Measurements from ENCODE around the gene RHOV. TPM values are rescaled to one million over a fixed set of nuclear protein-coding genes. Genes with fewer than 3 reads are reported as not detected.

RHOV gene
- total RNA-seq, 1 experiment from 2014 or later: 1.4 TPM

DNA sequence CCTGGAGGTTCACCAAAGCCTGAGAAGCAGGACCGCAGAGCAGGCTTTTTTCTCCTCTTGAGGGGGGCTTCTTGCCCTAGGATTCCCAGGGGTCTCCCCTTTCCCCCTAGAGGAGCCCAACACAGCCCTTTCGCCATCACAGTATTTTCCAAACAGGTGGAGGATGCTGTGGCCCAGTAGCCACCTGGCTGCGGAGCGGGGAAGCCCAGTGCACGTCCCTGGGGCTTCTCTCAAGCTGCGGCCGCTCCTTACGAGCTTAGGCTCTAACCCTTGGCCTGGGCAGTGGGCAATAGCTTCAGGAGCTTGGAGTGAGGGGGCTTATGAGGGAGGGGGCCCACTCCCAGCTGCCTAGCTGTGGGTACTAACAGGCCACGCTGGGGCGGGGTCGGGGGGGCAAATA lies 43.6 kb upstream of the RHOV start:
- H3K9me2 ChIP-seq (ENCODE audit: insufficient read depth): no peaks in the 10 kb centered on the region
- TF ChIP-seq EZH2 (IDR thresholded peaks at IDR 0.05; ENCODE audit: low read depth): no peak
- TF ChIP-seq, protein P1, sequence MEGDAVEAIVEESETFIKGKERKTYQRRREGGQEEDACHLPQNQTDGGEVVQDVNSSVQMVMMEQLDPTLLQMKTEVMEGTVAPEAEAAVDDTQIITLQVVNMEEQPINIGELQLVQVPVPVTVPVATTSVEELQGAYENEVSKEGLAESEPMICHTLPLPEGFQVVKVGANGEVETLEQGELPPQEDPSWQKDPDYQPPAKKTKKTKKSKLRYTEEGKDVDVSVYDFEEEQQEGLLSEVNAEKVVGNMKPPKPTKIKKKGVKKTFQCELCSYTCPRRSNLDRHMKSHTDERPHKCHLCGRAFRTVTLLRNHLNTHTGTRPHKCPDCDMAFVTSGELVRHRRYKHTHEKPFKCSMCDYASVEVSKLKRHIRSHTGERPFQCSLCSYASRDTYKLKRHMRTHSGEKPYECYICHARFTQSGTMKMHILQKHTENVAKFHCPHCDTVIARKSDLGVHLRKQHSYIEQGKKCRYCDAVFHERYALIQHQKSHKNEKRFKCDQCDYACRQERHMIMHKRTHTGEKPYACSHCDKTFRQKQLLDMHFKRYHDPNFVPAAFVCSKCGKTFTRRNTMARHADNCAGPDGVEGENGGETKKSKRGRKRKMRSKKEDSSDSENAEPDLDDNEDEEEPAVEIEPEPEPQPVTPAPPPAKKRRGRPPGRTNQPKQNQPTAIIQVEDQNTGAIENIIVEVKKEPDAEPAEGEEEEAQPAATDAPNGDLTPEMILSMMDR (conservative IDR thresholded peaks at IDR 0.05): no peak
- H3K36me3 ChIP-seq (ENCODE audit: low read depth): no peaks in the 10 kb centered on the region
- H3K4me2 ChIP-seq: no peak overlapping the region
- no peaks in the 10 kb centered on the region for H3K4me1 ChIP-seq (replicated peaks; ENCODE audit: insufficient read depth)
- H3K27ac ChIP-seq: no peak overlapping the region
- intact Hi-C loops (cut with micrococcal nuclease; ENCODE audit: unreplicated experiment): no loop called here
- H3K9me3 ChIP-seq (ENCODE audit: insufficient read depth, low read depth): no peaks in the 10 kb centered on the region
- no TSS peak for BruUV-seq (replicated peaks)
- H3F3A ChIP-seq (ENCODE audit: insufficient read depth, low read depth): no peaks in the 10 kb centered on the region
- DNase-seq: no peak
- H3K79me2 ChIP-seq (ENCODE audit: low read depth): no peaks in the 10 kb centered on the region
- POLR2A ChIA-PET (ENCODE audit: unreplicated experiment): no interaction called here
- H4K20me1 ChIP-seq (ENCODE audit: insufficient read depth): no peaks in the 10 kb centered on the region
- H3K27me3 ChIP-seq (ENCODE audit: insufficient read depth, low read depth): no peaks in the 10 kb centered on the region
- CTCF ChIA-PET: interaction anchor here (0.6 to 0.7 kb wide), 2 partner anchors 10 to 59 kb away, joined by 3 to 12 read pairs; no protein-coding TSS in a partner anchor
- no peak overlapping the region for H2AFZ ChIP-seq
- no peak overlapping the region for H3K4me3 ChIP-seq

DNA sequence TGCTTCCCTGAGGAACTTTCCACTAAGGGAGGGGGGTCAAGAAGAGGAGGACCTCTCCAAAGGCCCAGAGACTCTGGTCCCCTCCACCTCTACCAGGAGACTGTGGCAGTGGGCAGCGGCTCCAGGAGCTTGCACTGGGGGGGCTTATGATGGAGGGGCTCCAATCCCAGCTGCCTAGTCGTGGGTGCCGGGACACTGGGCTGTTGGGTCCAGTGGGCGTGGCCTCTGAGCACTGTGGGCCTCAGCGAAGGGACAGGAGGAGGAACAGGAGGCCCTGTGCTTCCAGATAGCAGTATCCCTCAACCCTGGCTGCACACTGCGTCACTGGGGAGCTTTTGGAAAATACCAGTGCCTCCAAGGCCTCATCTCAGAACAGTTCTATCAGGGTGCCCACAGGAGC lies 41.6 kb upstream of the RHOV start:
- no TSS peak for BruUV-seq (replicated peaks)
- ChIA-PET CTCF (interaction anchor here (0.8 kb wide), 1 partner anchor 48 kb away, joined by 3 read pairs; no protein-coding TSS in a partner anchor), POLR2A (ENCODE audit: unreplicated experiment) (no interaction called here)
- H3F3A ChIP-seq (ENCODE audit: insufficient read depth, low read depth): no peaks in the 10 kb centered on the region
- H3K36me3 ChIP-seq (ENCODE audit: low read depth): no peaks in the 10 kb centered on the region
- intact Hi-C loops (cut with micrococcal nuclease; ENCODE audit: unreplicated experiment): no loop called here
- no peaks in the 10 kb centered on the region for H4K20me1 ChIP-seq (ENCODE audit: insufficient read depth)
- H3K9me2 ChIP-seq (ENCODE audit: insufficient read depth): no peaks in the 10 kb centered on the region
- no peak for TF ChIP-seq EZH2 (IDR thresholded peaks at IDR 0.05; ENCODE audit: low read depth)
- TF ChIP-seq, protein P1 (conservative IDR thresholded peaks at IDR 0.05): no peak
- H2AFZ ChIP-seq: no peak overlapping the region
- H3K27ac ChIP-seq: no peak overlapping the region
- H3K9me3 ChIP-seq (ENCODE audit: insufficient read depth, low read depth): no peaks in the 10 kb centered on the region
- no peaks in the 10 kb centered on the region for H3K79me2 ChIP-seq (ENCODE audit: low read depth)
- no peaks in the 10 kb centered on the region for H3K27me3 ChIP-seq (ENCODE audit: insufficient read depth, low read depth)
- H3K4me2 ChIP-seq: no peak overlapping the region
- H3K4me3 ChIP-seq: no peak overlapping the region
- DNase-seq: no peak
- H3K4me1 ChIP-seq (replicated peaks; ENCODE audit: insufficient read depth): no peaks in the 10 kb centered on the region

DNA sequence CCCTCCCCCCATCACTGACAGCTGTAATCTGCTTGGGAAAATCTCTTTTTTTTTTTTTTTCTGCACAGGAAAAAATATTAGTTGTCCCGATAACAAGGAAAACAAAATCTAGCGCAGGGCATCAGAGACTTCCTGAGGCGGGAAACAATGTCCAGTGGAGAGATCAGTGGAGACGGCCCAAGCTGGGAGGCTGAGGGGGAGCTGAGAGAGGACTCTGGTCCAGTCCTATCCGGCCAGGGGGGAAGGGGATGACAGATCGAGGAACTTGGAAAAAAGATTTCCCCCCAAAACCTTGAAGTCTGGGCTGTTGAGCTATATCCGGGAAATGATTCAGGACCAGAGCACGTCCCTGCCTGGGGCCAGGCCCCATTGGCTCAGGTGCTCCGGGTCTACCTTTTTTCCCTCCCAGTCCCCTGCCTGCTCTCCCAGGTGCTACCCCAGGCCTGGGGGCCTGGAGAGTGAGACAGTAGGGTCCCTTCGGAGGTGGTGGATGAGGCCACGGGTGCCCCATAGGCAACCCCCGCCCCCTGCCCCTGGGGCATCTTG lies 41.2 kb upstream of the RHOV start:
- intact Hi-C loops (cut with micrococcal nuclease; ENCODE audit: unreplicated experiment): no loop called here
- H3K9me2 ChIP-seq (ENCODE audit: insufficient read depth): no peaks in the 10 kb centered on the region
- POLR2A ChIA-PET (ENCODE audit: unreplicated experiment): no interaction called here
- no peaks in the 10 kb centered on the region for H3F3A ChIP-seq (ENCODE audit: insufficient read depth, low read depth)
- H3K4me1 ChIP-seq (replicated peaks; ENCODE audit: insufficient read depth): no peaks in the 10 kb centered on the region
- DNase-seq: no peak
- H4K20me1 ChIP-seq (ENCODE audit: insufficient read depth): no peaks in the 10 kb centered on the region
- TF ChIP-seq, protein P1 (conservative IDR thresholded peaks at IDR 0.05): no peak
- no peak for TF ChIP-seq EZH2 (IDR thresholded peaks at IDR 0.05; ENCODE audit: low read depth)
- H3K36me3 ChIP-seq (ENCODE audit: low read depth): no peaks in the 10 kb centered on the region
- no peak overlapping the region for H2AFZ ChIP-seq
- no TSS peak for BruUV-seq (replicated peaks)
- H3K4me3 ChIP-seq: no peak overlapping the region
- H3K27ac ChIP-seq: no peak overlapping the region
- no peaks in the 10 kb centered on the region for H3K9me3 ChIP-seq (ENCODE audit: insufficient read depth, low read depth)
- H3K4me2 ChIP-seq: no peak overlapping the region
- CTCF ChIA-PET: no interaction called here
- H3K79me2 ChIP-seq (ENCODE audit: low read depth): no peaks in the 10 kb centered on the region
- H3K27me3 ChIP-seq (ENCODE audit: insufficient read depth, low read depth): no peaks in the 10 kb centered on the region

All from PC-9 (cell line).